Body of pancreas (tissue), 4 donors: Measurements from ENCODE around the gene MED22. TPM values are rescaled to one million over a fixed set of nuclear protein-coding genes. Genes with fewer than 3 reads are reported as not detected.
"Not testable (repeated sequence)": the region's sequence is repeated elsewhere in the genome, so short reads cannot be mapped to it uniquely, and the experiment has no call there.

Experiments used
- ATAC-seq: fragments of 150-250 bp; one replicate; pipeline ENCODE4 v1.9.1; 2016
- DNase-seq, 4 donors: peaks; one replicate each; pipeline ENCODE4 v3.0.0-alpha.2; 2019
- H3K27ac ChIP-seq, 4 donors: fragments of 200-600 bp; sonication (generic); 1 replicate in 3 of 4; 2 replicates in 1 of 4; pipeline versions ENCODE4 v1.5.1 to v1.6.1; 2016 to 2019; ENCODE audit warnings: mild to moderate bottlenecking in 1 of 4, mixed read lengths in 1 of 4, moderate library complexity in 1 of 4
- H3K27me3 ChIP-seq, 2 donors: fragments of 200-600 bp; sonication (generic); one replicate each; pipeline ENCODE4 v1.6.0; 2016; ENCODE audit warnings: mild to moderate bottlenecking in 1 of 2
- H3K36me3 ChIP-seq, 2 donors: fragments of 200-600 bp; sonication (generic); replicated peaks in 1 of 2; 2 replicates each; pipeline ENCODE4 v1.5.1; 2016; ENCODE audit warnings: low read depth in 2 of 2; ENCODE audit not compliant: insufficient read depth in 1 of 2
- H3K4me1 ChIP-seq: fragments of 200-600 bp; sonication (generic); one replicate; pipeline ENCODE4 v1.6.0; 2016
- H3K4me3 ChIP-seq, 2 donors: fragments of 200-600 bp; sonication (generic); 1 replicate in 1 of 2; 2 replicates in 1 of 2; pipeline ENCODE4 v1.5.1; 2016 to 2019
- H3K9me3 ChIP-seq, 3 donors: fragments of 200-600 bp; sonication (generic); 1 replicate in 2 of 3; 2 replicates in 1 of 3; pipeline ENCODE4 v1.5.1; 2016
- POLR2A ChIP-seq, 3 donors: fragments of 450-650 bp; IDR thresholded peaks; one replicate each; pipeline ENCODE4 v1.6.1; 2016; ENCODE audit warnings: antibody characterized with exemption in 3 of 3, mild to moderate bottlenecking in 2 of 3
- WGBS, 2 donors: methylation state at CpG; one replicate each; pipeline ENCODE4 v1.1.5; 2017; 5-methylcytosine and 5-hydroxymethylcytosine counted together
- intact Hi-C: fragments of 100-400 bp; cut with DNase I; formaldehyde crosslinking; loops from one replicate; pipeline ENCODE4 v1.15.1; 2023
- total RNA-seq, 2 donors: library from RNA; depleted of rRNA; stranded (reverse); fragments of >200 nt; gene quantifications; one replicate each; pipeline ENCODE4 v1.1.0, GENCODE V29; 2016
- TF ChIP-seq, protein P1 (sequence below), 7 experiments: fragments of 450-650 bp in 4 of 7; fragments of 200-600 bp in 3 of 7; sonication (generic) in 3 of 7; IDR thresholded peaks; one replicate each; pipeline ENCODE4 v1.5.1; 2016 to 2019; ENCODE audit warnings: antibody characterized with exemption in 7 of 7

Gene MED22
- total RNA-seq, 2 donors from 2014 or later = 15.8 to 16.3 TPM

DNA sequence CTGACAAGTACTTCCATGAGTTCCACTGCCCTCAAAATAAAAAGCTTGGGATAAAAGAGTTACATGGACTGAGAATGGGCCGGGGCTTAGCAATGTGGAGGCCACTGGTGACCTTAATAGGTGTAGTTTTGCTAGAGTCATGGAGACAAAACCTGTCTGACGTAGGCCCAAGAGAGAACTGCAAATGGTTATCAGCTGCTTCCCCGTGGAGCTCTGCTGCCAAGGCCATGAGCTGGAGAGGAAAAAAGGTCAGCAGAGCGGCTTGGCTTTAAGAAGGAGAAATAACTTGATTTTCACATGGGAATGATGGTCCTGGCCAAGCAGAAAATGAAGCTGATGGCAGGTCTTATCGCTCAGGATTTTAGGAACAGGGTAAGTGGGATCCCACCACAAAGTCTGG lies 8.3 kb downstream of the MED22 start:
- no peaks in the 10 kb centered on the region for H3K9me3 ChIP-seq
- DNase-seq (no peak), ATAC-seq (no peak)
- H3K27ac ChIP-seq = no peak overlapping the region
- WGBS, 2 donors = 50 to 60% methylated on average over 5 of the region's 5 CpGs
- intact Hi-C loops = loop anchor here (10.0 kb wide), 2 partner anchors 145 to 305 kb away; partner anchors contain the start of gene GTF3C5
- H3K4me3 ChIP-seq = no peak overlapping the region
- TF ChIP-seq, protein P1, sequence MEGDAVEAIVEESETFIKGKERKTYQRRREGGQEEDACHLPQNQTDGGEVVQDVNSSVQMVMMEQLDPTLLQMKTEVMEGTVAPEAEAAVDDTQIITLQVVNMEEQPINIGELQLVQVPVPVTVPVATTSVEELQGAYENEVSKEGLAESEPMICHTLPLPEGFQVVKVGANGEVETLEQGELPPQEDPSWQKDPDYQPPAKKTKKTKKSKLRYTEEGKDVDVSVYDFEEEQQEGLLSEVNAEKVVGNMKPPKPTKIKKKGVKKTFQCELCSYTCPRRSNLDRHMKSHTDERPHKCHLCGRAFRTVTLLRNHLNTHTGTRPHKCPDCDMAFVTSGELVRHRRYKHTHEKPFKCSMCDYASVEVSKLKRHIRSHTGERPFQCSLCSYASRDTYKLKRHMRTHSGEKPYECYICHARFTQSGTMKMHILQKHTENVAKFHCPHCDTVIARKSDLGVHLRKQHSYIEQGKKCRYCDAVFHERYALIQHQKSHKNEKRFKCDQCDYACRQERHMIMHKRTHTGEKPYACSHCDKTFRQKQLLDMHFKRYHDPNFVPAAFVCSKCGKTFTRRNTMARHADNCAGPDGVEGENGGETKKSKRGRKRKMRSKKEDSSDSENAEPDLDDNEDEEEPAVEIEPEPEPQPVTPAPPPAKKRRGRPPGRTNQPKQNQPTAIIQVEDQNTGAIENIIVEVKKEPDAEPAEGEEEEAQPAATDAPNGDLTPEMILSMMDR (IDR thresholded peaks at IDR 0.05) = no peak
- TF ChIP-seq POLR2A (IDR thresholded peaks at IDR 0.05) = no peak
- H3K4me1 ChIP-seq = peaks cover 15% of the 10 kb centered on the region
- no peaks in the 10 kb centered on the region for H3K36me3 ChIP-seq
- H3K27me3 ChIP-seq = no peaks in the 10 kb centered on the region

DNA sequence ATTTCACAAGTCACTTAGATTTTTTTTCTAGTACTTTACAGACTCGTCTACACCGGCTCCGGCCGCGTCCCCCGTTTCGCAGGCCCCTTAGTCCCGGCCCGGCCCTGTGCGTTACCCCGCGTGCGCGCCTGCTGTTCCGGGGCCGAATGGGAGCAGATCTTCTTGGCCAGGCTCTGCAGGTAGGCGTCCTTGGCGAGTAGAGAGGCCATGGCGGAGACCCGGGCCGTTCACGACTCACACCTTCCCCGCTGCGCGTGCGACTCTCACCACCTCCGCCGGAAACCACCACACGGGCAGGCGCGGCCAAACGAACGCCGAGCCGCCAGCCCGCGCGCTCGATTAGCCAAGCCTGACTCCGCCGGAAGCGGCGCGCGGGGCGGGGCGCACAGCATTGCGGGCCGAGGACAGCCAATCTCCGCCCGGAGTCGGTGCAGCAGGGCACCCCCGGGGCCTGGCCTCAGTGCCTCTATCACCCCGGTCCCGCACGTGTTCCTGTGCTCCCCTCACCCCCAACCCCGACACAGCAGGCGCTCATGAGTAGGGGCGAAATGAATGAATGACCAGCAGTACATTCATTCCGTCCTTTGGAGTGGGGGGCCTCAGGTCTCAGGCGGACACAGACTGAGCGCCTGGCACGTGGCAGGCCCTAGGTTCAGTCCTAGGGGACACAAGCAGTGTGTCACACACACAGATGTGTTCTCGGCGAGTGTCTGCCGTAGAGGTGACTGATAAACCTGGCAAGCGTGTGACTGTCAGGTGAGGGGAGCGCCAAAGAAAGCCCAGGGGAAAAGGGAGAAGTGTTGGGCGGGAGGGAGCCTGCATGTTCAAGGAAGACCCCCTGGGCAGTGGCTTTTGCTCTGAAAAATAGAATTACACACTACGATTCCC lies 11.8 kb downstream of the MED22 start, which contains the start of gene SURF6:
TSS of gene SURF6 (minus strand) at position 265 of the 888 bp plus-strand sequence. CDS start at position 209, 56 bp downstream.
- intact Hi-C loops = loop anchor here (10.0 kb wide), 2 partner anchors 149 to 301 kb away; partner anchors contain the start of gene GTF3C5
- peak within 1 kb of the TSS; percentile 2 to 79 (median 66) for H3K27ac ChIP-seq
- peaks cover 23 to 27% of the 10 kb centered on the region in 2 donors for H3K36me3 ChIP-seq

DNA sequence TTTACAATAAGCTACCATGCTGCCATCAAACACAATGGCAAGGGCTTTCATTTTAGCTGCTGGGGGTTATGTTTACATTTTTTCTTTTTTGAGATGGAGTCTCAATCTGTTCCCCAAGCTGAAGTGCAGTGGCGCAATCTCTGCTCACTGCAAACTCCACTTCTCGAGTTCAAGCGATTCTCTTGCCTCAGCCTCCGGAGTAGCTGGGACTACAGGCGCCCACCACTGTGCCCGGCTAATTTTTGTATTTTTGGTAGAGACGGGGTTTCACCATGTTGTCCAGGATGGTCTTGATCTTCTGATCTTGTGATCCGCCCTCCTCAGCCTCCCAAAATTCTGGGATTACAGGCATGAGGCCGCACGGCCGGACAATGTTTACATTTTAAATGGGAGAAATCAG lies 13.0 kb downstream of the MED22 start:
- intact Hi-C loops = loop anchor here (10.0 kb wide), 2 partner anchors 150 to 300 kb away; partner anchors contain the start of gene GTF3C5
- H3K27ac ChIP-seq, H3K27me3 ChIP-seq, ATAC-seq, H3K9me3 ChIP-seq: not testable (repeated sequence)
- DNase-seq = peak in 1 of 4 donors; percentile 1
- H3K4me1 ChIP-seq = peaks cover 24% of the 10 kb centered on the region
- peaks cover 24 to 27% of the 10 kb centered on the region in 2 donors for H3K36me3 ChIP-seq
- WGBS, 2 donors = 70 to 71% methylated on average over 11 of the region's 11 CpGs
- peak overlapping the region; percentile 91 to 99 for H3K4me3 ChIP-seq

More for the DNA sequence above, 11.8 kb downstream of the MED22 start, which contains the start of gene SURF6:
- H3K4me3 ChIP-seq = peak within 1 kb of the TSS; percentile 91 to 99
- no peaks in the 10 kb centered on the region for H3K9me3 ChIP-seq
- H3K4me1 ChIP-seq = peaks cover 24% of the 10 kb centered on the region
- DNase-seq (peak; percentile 88 to 92 (median 91)), ATAC-seq (peak; percentile 98)
- no peaks in the 10 kb centered on the region for H3K27me3 ChIP-seq
- TF ChIP-seq POLR2A (IDR thresholded peaks at IDR 0.05) = peak; percentile 50 to 69 (median 66)
- TF ChIP-seq, protein P1 (IDR thresholded peaks at IDR 0.05) = peak in 3 of 7 experiments; percentile 4 to 37 (median 31)
- WGBS, 2 donors = 3% methylated on average over 26 to 70 of the region's 70 CpGs

DNA sequence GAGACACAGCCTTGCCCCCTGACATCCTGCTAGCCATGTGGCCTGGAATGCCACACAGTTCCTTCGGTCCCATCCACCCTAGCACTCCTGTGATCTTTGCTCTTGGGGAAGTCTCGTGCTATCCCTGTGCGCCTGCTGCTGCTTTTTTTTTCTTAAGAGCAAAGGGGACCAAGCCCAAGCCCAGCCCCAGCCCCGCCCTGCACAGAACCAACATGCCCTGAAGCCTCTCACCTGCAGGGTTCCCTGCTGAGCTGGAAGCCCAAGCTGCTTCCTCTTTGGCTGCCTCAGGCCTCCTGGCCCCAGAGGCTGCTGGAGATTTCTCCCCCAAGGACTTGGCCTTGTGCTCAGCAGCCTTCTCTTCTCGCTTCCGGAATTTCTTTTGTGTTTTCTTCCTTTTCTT lies 13.8 kb downstream of the MED22 start:
- TF ChIP-seq, protein P1 (IDR thresholded peaks at IDR 0.05) = no peak
- TF ChIP-seq POLR2A (IDR thresholded peaks at IDR 0.05) = no peak
- 82 to 95% methylated on average over 6 of the region's 6 CpGs for WGBS, 2 donors
- Histone ChIP-seq H3K27ac (no peak overlapping the region), H3K36me3 (peaks cover 24 to 27% of the 10 kb centered on the region in 2 donors), H3K4me3 (no peak overlapping the region), H3K27me3 (no peaks in the 10 kb centered on the region), H3K4me1 (peaks cover 27% of the 10 kb centered on the region), H3K9me3 (no peaks in the 10 kb centered on the region)
- intact Hi-C loops = loop anchor here (10.0 kb wide), 2 partner anchors 151 to 299 kb away; partner anchors contain the start of gene GTF3C5
- peak in 1 of 4 donors; percentile 4 for DNase-seq
- no peak for ATAC-seq

DNA sequence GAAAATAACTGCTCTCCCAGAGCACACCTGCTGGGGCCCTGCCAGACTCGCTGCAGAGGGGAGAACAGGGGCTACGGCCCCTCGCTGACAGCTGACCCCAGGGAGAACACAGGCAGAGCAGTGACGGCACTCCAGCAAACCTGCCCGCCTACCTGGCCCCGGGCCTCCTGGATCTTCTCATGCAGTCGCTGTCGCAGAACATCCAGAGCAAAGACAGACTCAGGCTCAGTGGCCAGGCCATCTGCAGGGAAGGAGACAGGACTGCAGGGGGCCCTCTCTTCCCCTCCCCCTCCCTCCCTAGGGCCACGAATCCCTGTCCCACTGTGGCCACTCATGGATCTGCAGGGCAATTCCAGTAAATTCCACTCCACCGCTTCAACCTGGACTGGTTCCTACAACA lies 14.4 kb downstream of the MED22 start:
- no peak for TF ChIP-seq POLR2A (IDR thresholded peaks at IDR 0.05)
- TF ChIP-seq, protein P1 (IDR thresholded peaks at IDR 0.05) = no peak
- 69 to 91% methylated on average over 2 to 10 of the region's 10 CpGs for WGBS, 2 donors
- Histone ChIP-seq H3K9me3 (no peaks in the 10 kb centered on the region), H3K4me3 (no peak overlapping the region), H3K27me3 (no peaks in the 10 kb centered on the region), H3K27ac (no peak overlapping the region), H3K4me1 (peaks cover 28% of the 10 kb centered on the region), H3K36me3 (peaks cover 24 to 27% of the 10 kb centered on the region in 2 donors)
- ATAC-seq (no peak), DNase-seq (peak in 1 of 4 donors; percentile 8)
- intact Hi-C loops = loop anchor here (10.0 kb wide), 2 partner anchors 151 to 299 kb away; partner anchors contain the start of gene GTF3C5
